GM12864 (cell line): ENCODE results near the gene VWA8.
"Not testable (repeated sequence)": the region's sequence is repeated elsewhere in the genome, so short reads cannot be mapped to it uniquely, and the experiment has no call there.

Source experiments
- DNase-seq: peaks from one replicate; pipeline ENCODE4 v3.0.0-alpha.2; 2011; ENCODE audit warnings: low read depth
- H3K4me3 ChIP-seq: 2 replicates; pipeline ENCODE4 v1.5.1; 2011; ENCODE audit warnings: mild to moderate bottlenecking, low read depth, low read length, control low read depth
- TF ChIP-seq, protein P1 (sequence below): IDR thresholded peaks from 2 replicates; pipeline ENCODE4 v1.5.1; 2011; ENCODE audit warnings: low read depth, mild to moderate bottlenecking, moderate library complexity, low read length, control low read depth, inconsistent platforms; ENCODE audit errors: missing control alignments

The VWA8 gene

DNA sequence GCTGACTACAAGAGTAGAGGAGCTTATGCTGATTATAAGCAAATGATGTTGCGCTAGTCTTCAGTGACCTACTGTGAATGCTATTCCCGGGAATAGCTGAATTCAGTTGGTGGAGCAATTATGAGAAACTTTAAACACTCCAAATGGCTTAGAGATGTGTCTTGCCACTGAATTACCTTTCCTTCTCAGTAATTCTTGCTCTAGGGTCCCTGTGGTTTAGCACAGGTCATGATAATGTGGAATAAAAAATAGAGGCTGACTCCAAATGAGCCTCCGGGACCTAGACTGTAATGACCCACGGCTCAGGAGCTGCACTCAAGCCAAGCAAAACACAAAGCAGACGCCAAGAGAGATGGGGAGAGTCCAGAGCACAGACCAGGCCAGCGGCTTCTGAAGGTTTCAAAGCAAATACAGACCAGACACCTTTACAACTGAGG lies 378.9 kb downstream of the VWA8 start:
- no peak for DNase-seq
- TF ChIP-seq, protein P1, sequence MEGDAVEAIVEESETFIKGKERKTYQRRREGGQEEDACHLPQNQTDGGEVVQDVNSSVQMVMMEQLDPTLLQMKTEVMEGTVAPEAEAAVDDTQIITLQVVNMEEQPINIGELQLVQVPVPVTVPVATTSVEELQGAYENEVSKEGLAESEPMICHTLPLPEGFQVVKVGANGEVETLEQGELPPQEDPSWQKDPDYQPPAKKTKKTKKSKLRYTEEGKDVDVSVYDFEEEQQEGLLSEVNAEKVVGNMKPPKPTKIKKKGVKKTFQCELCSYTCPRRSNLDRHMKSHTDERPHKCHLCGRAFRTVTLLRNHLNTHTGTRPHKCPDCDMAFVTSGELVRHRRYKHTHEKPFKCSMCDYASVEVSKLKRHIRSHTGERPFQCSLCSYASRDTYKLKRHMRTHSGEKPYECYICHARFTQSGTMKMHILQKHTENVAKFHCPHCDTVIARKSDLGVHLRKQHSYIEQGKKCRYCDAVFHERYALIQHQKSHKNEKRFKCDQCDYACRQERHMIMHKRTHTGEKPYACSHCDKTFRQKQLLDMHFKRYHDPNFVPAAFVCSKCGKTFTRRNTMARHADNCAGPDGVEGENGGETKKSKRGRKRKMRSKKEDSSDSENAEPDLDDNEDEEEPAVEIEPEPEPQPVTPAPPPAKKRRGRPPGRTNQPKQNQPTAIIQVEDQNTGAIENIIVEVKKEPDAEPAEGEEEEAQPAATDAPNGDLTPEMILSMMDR: no peak
- no peak overlapping the region for H3K4me3 ChIP-seq

DNA sequence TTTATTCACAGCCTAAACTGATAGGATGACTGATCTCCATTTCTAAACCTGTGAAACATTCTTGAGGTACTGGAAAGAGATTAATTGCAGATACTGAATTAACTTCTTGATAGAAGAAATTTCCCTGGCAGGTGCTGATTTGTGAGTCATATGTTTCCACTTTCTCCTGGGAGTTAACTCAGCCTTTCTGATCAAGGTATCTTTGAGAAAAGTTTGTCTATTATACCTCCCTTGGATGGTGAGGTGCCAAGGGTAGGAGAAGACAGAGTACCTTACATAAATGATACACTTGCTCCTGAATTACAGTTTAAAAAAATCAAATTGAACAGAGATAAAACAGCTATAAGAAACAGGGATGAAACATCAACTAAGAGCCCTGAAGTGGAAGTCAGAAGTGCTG lies 380.6 kb downstream of the VWA8 start:
- no peak for DNase-seq
- TF ChIP-seq, protein P1: no peak
- H3K4me3 ChIP-seq: no peak overlapping the region

DNA sequence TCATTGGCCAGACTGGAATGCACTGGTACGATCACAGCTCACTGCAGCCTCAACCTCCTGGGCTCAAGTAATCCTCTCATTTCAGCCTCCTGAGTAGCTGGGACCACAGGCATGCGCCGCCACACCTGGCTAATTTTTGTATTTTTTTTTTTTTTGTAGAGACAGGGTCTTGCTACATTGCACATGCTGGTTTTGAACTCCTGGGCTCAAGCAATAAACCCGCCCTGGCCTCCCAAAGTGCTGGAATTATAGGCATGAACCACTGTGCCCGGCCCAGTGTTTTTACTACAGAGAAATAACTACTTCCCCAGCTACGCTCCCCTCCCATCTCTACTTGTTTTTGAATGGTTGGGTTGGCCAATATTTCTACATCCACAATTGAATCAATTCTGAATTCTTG lies 381.0 kb downstream of the VWA8 start:
- no peak overlapping the region for H3K4me3 ChIP-seq
- TF ChIP-seq, protein P1: no peak
- no peak for DNase-seq

DNA sequence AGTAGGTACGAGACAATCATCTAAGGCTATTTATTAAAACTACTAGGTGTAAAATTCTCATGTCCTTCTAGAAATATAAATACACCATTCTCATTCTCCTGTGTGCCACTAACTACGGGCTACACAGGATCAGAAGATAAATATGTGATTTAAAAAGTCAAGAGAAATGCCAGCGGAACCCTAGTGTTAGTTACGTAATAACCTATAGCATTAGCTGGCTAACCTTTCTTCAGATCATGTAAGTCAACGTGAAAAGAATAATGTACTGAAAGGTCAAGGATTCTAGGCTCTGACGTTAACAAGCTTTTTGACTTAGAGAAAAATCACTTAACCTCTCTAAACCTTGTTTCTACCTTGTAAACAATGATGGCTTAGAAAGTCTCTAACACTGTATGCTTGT lies 381.7 kb downstream of the VWA8 start:
- no peak for DNase-seq
- H3K4me3 ChIP-seq: no peak overlapping the region
- TF ChIP-seq, protein P1: no peak

DNA sequence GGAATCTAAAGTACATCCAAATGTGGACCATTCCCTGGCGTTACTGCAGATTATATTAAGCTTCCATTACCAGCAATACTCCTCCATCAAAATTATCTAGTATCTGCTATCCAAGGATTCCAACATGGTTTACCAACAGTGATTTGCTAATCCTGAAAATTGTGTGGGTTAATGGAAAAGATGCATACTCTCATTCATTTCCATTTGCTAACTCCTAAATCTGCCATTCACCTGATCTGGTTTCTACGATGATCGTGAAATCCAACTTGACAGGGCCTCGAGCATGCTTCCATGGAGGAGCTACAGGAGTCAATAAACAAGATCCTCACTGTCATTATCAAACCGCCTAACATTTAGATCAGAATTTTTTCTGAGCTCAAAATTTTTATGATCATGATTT lies 382.5 kb downstream of the VWA8 start:
- TF ChIP-seq, protein P1: no peak
- H3K4me3 ChIP-seq: no peak overlapping the region
- DNase-seq: no peak

DNA sequence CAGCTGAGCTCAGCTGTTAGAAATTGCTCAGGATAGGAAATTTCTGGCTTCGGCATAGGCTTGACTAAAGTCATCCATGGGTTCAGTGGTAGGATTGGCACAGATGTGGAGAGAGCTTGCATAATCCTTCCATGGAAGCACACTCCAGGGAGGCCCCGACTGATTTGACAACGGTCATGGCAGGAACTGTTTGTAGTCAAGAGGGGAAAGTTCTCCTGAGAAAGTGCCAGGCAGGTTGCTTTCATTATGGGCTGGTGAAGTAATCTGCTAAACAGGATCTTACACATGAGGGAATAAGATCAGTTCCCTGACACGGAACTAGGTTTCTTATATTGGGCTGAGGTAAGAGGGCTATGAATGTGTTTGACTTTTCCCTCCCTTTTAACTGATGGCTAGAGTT lies 383.5 kb downstream of the VWA8 start:
- TF ChIP-seq, protein P1: no peak
- no peak overlapping the region for H3K4me3 ChIP-seq
- DNase-seq: no peak

DNA sequence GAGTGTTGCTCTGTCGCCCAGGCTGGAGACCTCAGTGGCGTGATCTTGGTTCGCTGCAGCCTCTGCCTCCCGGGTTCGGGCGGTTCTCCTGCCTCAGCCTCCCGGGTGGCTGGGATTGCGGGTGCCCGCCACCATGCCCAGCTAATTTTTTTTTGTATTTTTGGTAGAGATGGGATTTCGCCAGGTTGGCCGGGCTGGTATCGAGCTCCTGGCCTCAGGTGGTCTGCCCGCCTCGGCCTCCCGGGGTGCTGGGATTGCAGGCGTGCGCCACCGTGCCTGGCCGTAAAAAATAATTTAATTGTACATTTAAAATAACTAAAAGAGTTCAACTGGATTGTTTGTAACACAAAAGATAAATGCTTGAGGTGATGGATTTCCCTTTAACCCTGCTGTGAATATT lies 387.3 kb downstream of the VWA8 start:
- not testable (repeated sequence) for H3K4me3 ChIP-seq, DNase-seq

DNA sequence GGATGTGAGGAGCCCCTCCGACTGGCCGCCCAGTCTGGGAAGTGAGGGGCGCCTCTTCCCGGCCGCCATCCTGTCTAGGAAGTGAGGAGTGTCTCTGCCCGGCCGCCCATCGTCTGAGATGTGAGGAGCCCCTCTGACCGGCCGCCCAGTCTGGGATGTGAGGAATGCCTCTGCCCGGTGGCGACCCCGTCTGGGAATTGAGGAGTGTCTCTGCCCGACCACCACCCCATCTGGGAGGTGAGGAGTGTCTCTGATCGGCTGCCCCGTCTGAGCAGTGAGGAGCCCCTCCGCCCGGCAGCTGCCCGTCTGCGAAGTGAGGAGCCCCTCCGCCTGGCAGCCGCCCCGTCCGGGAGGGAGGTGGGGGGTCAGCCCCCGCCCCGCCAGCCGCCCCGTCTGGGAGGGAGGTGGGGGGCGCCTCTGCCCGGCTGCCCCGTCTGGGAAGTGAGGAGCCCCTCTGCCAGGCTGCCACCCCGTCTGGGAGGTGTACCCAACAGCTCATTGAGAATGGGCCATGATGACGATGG lies 389.0 kb downstream of the VWA8 start:
- DNase-seq, H3K4me3 ChIP-seq: not testable (repeated sequence)
